Left lung (tissue), 10 donors: ENCODE data around the gene SETD5. TPM values are rescaled to one million over a fixed set of nuclear protein-coding genes. Genes with fewer than 3 reads are reported as not detected.
A peak's percentile ranks its signal among the peaks of the same experiment; 100 is the strongest.

Experiments used
- ATAC-seq: fragments of 200-7000 bp; cut with Tn5 transposase; one replicate; pipeline ENCODE4 v1.9.1; 2020; ENCODE audit warnings: moderate library complexity
- DNase-seq, 4 donors: peaks; one replicate each; pipeline ENCODE4 v3.0.0-alpha.2; 2013 to 2020
- H3K27ac ChIP-seq, 2 donors: fragments of 200-600 bp; sonication (generic) in 1 of 2; one replicate each; pipeline versions ENCODE4 v1.5.0 to v1.8.0; 2020 to 2021
- H3K27me3 ChIP-seq, 2 donors: fragments of 200-600 bp; sonication (generic) in 1 of 2; one replicate each; pipeline versions ENCODE4 v1.5.0 to v1.8.0; 2020 to 2021
- H3K36me3 ChIP-seq, 2 donors: fragments of 200-600 bp; sonication (generic) in 1 of 2; one replicate each; pipeline versions ENCODE4 v1.5.0 to v1.8.0; 2020 to 2021
- H3K4me1 ChIP-seq, 2 donors: fragments of 200-600 bp; one replicate each; pipeline ENCODE4 v1.8.0; 2021
- H3K4me3 ChIP-seq, 2 donors: fragments of 200-600 bp; sonication (generic) in 1 of 2; one replicate each; pipeline versions ENCODE4 v1.5.0 to v1.8.0; 2020 to 2021; ENCODE audit warnings: mild to moderate bottlenecking in 1 of 2
- H3K9me3 ChIP-seq, 2 donors: fragments of 200-600 bp; sonication (generic) in 1 of 2; one replicate each; pipeline versions ENCODE4 v1.5.0 to v1.8.0; 2020 to 2021
- CTCF ChIP-seq, 2 donors: fragments of 200-600 bp; sonication (generic) in 1 of 2; IDR thresholded peaks; one replicate each; pipeline versions ENCODE4 v1.5.0 to v1.8.0; 2021; ENCODE audit warnings: antibody characterized with exemption in 2 of 2
- intact Hi-C, 2 donors: fragments of 100-400 bp; cut with DNase I; formaldehyde crosslinking; loops; one replicate each; pipeline versions ENCODE4 v1.11.2 to v1.14.2; 2022
- polyA plus RNA-seq, 6 donors: library from polyadenylated mRNA; unstranded; fragments of 120-200 nt; gene quantifications; one replicate each; pipeline ENCODE4 v1.2.1, GENCODE V29; 2013; ENCODE audit not compliant: insufficient read length in 6 of 6
- total RNA-seq, 2 donors: library from RNA; stranded (reverse); fragmentation: NEBNext Ultra II Directional; extraction: Animal tissue kit (Norgen Biotek cat#: 25700); gene quantifications; one replicate each; pipeline ENCODE4 v1.2.1, GENCODE V29; 2021
- donor health status: DM: no; HTN: yes; CAD: no.
- donor health status: DM: no; HTN: no; CAD: no.

SETD5 gene
- total and polyA plus RNA-seq, 8 donors: 82.2 to 195 (median 177) TPM

- Histone ChIP-seq H3K4me3 (no peak overlapping the region), H3K4me1 (peaks cover 22 to 58% of the 10 kb centered on the region in 2 donors), H3K27ac (peak overlapping the region; percentile 70 to 88), H3K9me3 (no peaks in the 10 kb centered on the region), H3K27me3 (no peaks in the 10 kb centered on the region), H3K36me3 (peaks cover 0 to 30% of the 10 kb centered on the region in 2 donors)
- peak in 3 of 4 donors; percentile 81 to 97 (median 96) for DNase-seq
- intact Hi-C loops: no loop called here
- peak; percentile 96 for ATAC-seq
- TF ChIP-seq CTCF (IDR thresholded peaks at IDR 0.05): peak; percentile 30 to 32
These were observed 25.5 kb downstream of the SETD5 start for GRCh38 chr3:9422712-9423424.

GRCh38 chr3:9428411-9428810 is 31.0 kb downstream of the SETD5 start:
- peaks cover 5 to 11% of the 10 kb centered on the region in 2 donors for H3K4me1 ChIP-seq
- intact Hi-C loops: no loop called here
- no peaks in the 10 kb centered on the region for H3K9me3 ChIP-seq
- H3K27ac ChIP-seq: no peak overlapping the region
- no peak overlapping the region for H3K4me3 ChIP-seq
- ATAC-seq (no peak), DNase-seq (no peak)
- peaks cover 9 to 85% of the 10 kb centered on the region in 2 donors for H3K36me3 ChIP-seq
- no peaks in the 10 kb centered on the region for H3K27me3 ChIP-seq
- no peak for TF ChIP-seq CTCF (IDR thresholded peaks at IDR 0.05)

- Histone ChIP-seq H3K4me3 (no peak overlapping the region), H3K4me1 (no peaks in the 10 kb centered on the region), H3K27ac (no peak overlapping the region), H3K36me3 (peaks cover 12 to 97% of the 10 kb centered on the region in 2 donors), H3K9me3 (no peaks in the 10 kb centered on the region), H3K27me3 (no peaks in the 10 kb centered on the region)
- intact Hi-C loops: loop anchor here in 1 of 2 donors (10.0 kb wide), 1 partner anchor 46 kb away; no protein-coding TSS in a partner anchor
- no peak for ATAC-seq
- TF ChIP-seq CTCF (IDR thresholded peaks at IDR 0.05): no peak
- no peak for DNase-seq
These were observed 33.3 kb downstream of the SETD5 start for GRCh38 chr3:9430733-9431132.

- ATAC-seq (no peak), DNase-seq (peak in 2 of 4 donors; percentile 30 to 39)
- H3K4me3 ChIP-seq: no peak overlapping the region
- no peak overlapping the region for H3K27ac ChIP-seq
- H3K27me3 ChIP-seq: no peaks in the 10 kb centered on the region
- H3K4me1 ChIP-seq: peaks cover 0 to under 1% of the 10 kb centered on the region in 2 donors
- H3K36me3 ChIP-seq: peaks cover 16 to 100% of the 10 kb centered on the region in 2 donors
- intact Hi-C loops: loop anchor here in 1 of 2 donors (10.0 kb wide), 1 partner anchor 49 kb away; no protein-coding TSS in a partner anchor
- no peak for TF ChIP-seq CTCF (IDR thresholded peaks at IDR 0.05)
- H3K9me3 ChIP-seq: no peaks in the 10 kb centered on the region
These were observed 36.5 kb downstream of the SETD5 start for GRCh38 chr3:9433627-9434521.

GRCh38 chr3:9435316-9435715 is 37.9 kb downstream of the SETD5 start:
- Histone ChIP-seq H3K4me3 (no peak overlapping the region), H3K27me3 (no peaks in the 10 kb centered on the region), H3K4me1 (peaks cover 0 to 5% of the 10 kb centered on the region in 2 donors), H3K9me3 (no peaks in the 10 kb centered on the region), H3K27ac (no peak overlapping the region), H3K36me3 (peaks cover 14 to 97% of the 10 kb centered on the region in 2 donors)
- ATAC-seq: no peak
- no peak for DNase-seq
- intact Hi-C loops: loop anchor here in 1 of 2 donors (10.0 kb wide), 1 partner anchor 51 kb away; no protein-coding TSS in a partner anchor
- TF ChIP-seq CTCF (IDR thresholded peaks at IDR 0.05): no peak
